ENCODE data around the gene ADRA2A. TPM values are rescaled to one million over a fixed set of nuclear protein-coding genes. Genes with fewer than 3 reads are reported as not detected.

ADRA2A gene
- total and polyA plus RNA-seq, 10 of the 15 experiments (the other 5 are each of a cell fraction or from before 2014, with no cell fraction given) = 0.08 TPM; not detected in 9

GRCh38 chr10:111108441-111108840 is 31.6 kb downstream of the ADRA2A start:
- no peak for TF ChIP-seq EZH2 (IDR thresholded peaks at IDR 0.05; ENCODE audit: borderline replicate concordance, control insufficient read depth, low read depth, low read length)
- no peak for TF ChIP-seq SUPT20H (IDR thresholded peaks at IDR 0.05; ENCODE audit: borderline replicate concordance, control insufficient read depth, low read depth, low read length)
- no peak for TF ChIP-seq MEF2A (IDR thresholded peaks at IDR 0.05; ENCODE audit: insufficient read depth, low read depth, low read length)
- TF ChIP-seq ATF3 (IDR thresholded peaks at IDR 0.05; ENCODE audit: borderline replicate concordance, extremely low read depth, low read depth, low read length) = no peak
- no peak for TF ChIP-seq WRNIP1 (IDR thresholded peaks at IDR 0.05; ENCODE audit: borderline replicate concordance, low read depth, low read length)
- CTCF ChIA-PET = no interaction called here
- WGBS (ENCODE audit: insufficient coverage, insufficient replicate concordance, low lambda C conversion rate, missing lambda C conversion rate) = 45% methylated on average over 6 of the region's 6 CpGs
- no peak for DNase-seq (ENCODE audit: low read depth, low spot score)
- Histone ChIP-seq H3K9me3 (replicated peaks; ENCODE audit: control insufficient read depth, insufficient read depth, low read length) (no peaks in the 10 kb centered on the region), H3K79me2 (ENCODE audit: control insufficient read depth, insufficient read depth, low read length) (no peaks in the 10 kb centered on the region), H3K4me3 (no peak overlapping the region), H4K20me1 (ENCODE audit: control insufficient read depth, insufficient read depth) (no peaks in the 10 kb centered on the region), H3K4me1 (ENCODE audit: control insufficient read depth, insufficient read depth, low read length) (no peaks in the 10 kb centered on the region), H3K27ac (ENCODE audit: control insufficient read depth, insufficient read depth) (no peak overlapping the region), H3K27me3 (replicated peaks in 1 of 2; ENCODE audit: control insufficient read depth in 2 of 2, insufficient read depth in 2 of 2, low read length in 1 of 2) (no peaks in the 10 kb centered on the region; a peak in 1 of 4 replicates), H3K36me3 (ENCODE audit: control insufficient read depth in 2 of 2, insufficient read depth in 2 of 2, low read length in 1 of 2) (no peaks in the 10 kb centered on the region), H3K9ac (ENCODE audit: control insufficient read depth, insufficient read depth, low read length) (no peak overlapping the region), H2AFZ (ENCODE audit: control insufficient read depth, low read depth, low read length) (no peak overlapping the region), H3K4me2 (ENCODE audit: control insufficient read depth, insufficient read depth) (no peak overlapping the region)
- intact Hi-C loops (cut with micrococcal nuclease; ENCODE audit: unreplicated experiment) (no loop called here), in situ Hi-C loops (cut with MboI) (no loop called here)
- SMC1A ChIA-PET (ENCODE audit: uncharacterized antibody, unreplicated experiment) = no interaction called here
- ATAC-seq = no peak
- BruUV-seq (replicated peaks) = no TSS peak
- RAD21 ChIA-PET (ENCODE audit: unreplicated experiment) = no interaction called here
- no peak for FAIRE-seq
- POLR2A ChIA-PET = no interaction called here

- H3K4me2 ChIP-seq (ENCODE audit: control insufficient read depth, insufficient read depth) = no peak overlapping the region
- DNase-seq (ENCODE audit: low read depth, low spot score) (no peak), ATAC-seq (no peak), FAIRE-seq (no peak)
- H3K9ac ChIP-seq (ENCODE audit: control insufficient read depth, insufficient read depth, low read length) = no peak overlapping the region
- POLR2A ChIA-PET = no interaction called here
- no peaks in the 10 kb centered on the region for H3K36me3 ChIP-seq (ENCODE audit: control insufficient read depth in 2 of 2, insufficient read depth in 2 of 2, low read length in 1 of 2)
- no TSS peak for BruUV-seq (replicated peaks)
- H3K4me1 ChIP-seq (ENCODE audit: control insufficient read depth, insufficient read depth, low read length) = no peaks in the 10 kb centered on the region
- in situ Hi-C loops (cut with MboI) = no loop called here
- H2AFZ ChIP-seq (ENCODE audit: control insufficient read depth, low read depth, low read length) = no peak overlapping the region
- CTCF ChIA-PET = no interaction called here
- no peak overlapping the region for H3K4me3 ChIP-seq
- no peaks in the 10 kb centered on the region for H3K9me3 ChIP-seq (replicated peaks; ENCODE audit: control insufficient read depth, insufficient read depth, low read length)
- intact Hi-C loops (cut with micrococcal nuclease; ENCODE audit: unreplicated experiment) = no loop called here
- SMC1A ChIA-PET (ENCODE audit: uncharacterized antibody, unreplicated experiment) = interaction anchor here (0.7 kb wide), 1 partner anchor 273 kb away, joined by 3 read pairs; no protein-coding TSS in a partner anchor
- 28% methylated on average over 8 of the region's 8 CpGs for WGBS (ENCODE audit: insufficient coverage, insufficient replicate concordance, low lambda C conversion rate, missing lambda C conversion rate)
- no peaks in the 10 kb centered on the region; a peak in 1 of 4 replicates for H3K27me3 ChIP-seq (replicated peaks in 1 of 2; ENCODE audit: control insufficient read depth in 2 of 2, insufficient read depth in 2 of 2, low read length in 1 of 2)
- no peaks in the 10 kb centered on the region for H4K20me1 ChIP-seq (ENCODE audit: control insufficient read depth, insufficient read depth)
- no peaks in the 10 kb centered on the region for H3K79me2 ChIP-seq (ENCODE audit: control insufficient read depth, insufficient read depth, low read length)
- no peak overlapping the region for H3K27ac ChIP-seq (ENCODE audit: control insufficient read depth, insufficient read depth)
- RAD21 ChIA-PET (ENCODE audit: unreplicated experiment) = no interaction called here
- TF ChIP-seq TAF1 (IDR thresholded peaks at IDR 0.05; ENCODE audit: borderline replicate concordance, low read depth, low read length) = no peak
- no peak for TF ChIP-seq POLR2AphosphoS2 (IDR thresholded peaks at IDR 0.05; ENCODE audit: low read depth, low read length)
- TF ChIP-seq SP1 (IDR thresholded peaks at IDR 0.05; ENCODE audit: low read depth, low read length) = no peak
- TF ChIP-seq CHD4 (IDR thresholded peaks at IDR 0.05) = no peak
- no peak for TF ChIP-seq E2F4 (IDR thresholded peaks at IDR 0.05; ENCODE audit: low read depth, low read length)
- TF ChIP-seq ZNF274 (IDR thresholded peaks at IDR 0.05; ENCODE audit: insufficient read depth, insufficient read length) = no peak
- no peak for TF ChIP-seq CBFB (IDR thresholded peaks at IDR 0.05; ENCODE audit: low read depth)
- no peak for TF ChIP-seq NFYB (IDR thresholded peaks at IDR 0.05; ENCODE audit: insufficient read depth, low read depth, low read length)
- TF ChIP-seq HSF1 (IDR thresholded peaks at IDR 0.05; ENCODE audit: low read depth, low read length) = no peak
- no peak for TF ChIP-seq SIN3A (IDR thresholded peaks at IDR 0.05; ENCODE audit: low read depth, low read length)
Measured at GRCh38 chr10:111109501-111110242, 32.8 kb downstream of the ADRA2A start.

Measured in GM12878 (cell line).